NT2/D1 (cell line): Measurements from ENCODE around the gene POLR2E.

ENCODE experiments used
- YY1 ChIP-seq: IDR thresholded peaks from 2 replicates; pipeline ENCODE4 v1.6.1; 2011; ENCODE audit not compliant: insufficient read length, insufficient read depth
- ZNF274 ChIP-seq: IDR thresholded peaks from 2 replicates; pipeline ENCODE4 v1.6.1; 2011; ENCODE audit warnings: mild to moderate bottlenecking, low read depth, low read length

DNA sequence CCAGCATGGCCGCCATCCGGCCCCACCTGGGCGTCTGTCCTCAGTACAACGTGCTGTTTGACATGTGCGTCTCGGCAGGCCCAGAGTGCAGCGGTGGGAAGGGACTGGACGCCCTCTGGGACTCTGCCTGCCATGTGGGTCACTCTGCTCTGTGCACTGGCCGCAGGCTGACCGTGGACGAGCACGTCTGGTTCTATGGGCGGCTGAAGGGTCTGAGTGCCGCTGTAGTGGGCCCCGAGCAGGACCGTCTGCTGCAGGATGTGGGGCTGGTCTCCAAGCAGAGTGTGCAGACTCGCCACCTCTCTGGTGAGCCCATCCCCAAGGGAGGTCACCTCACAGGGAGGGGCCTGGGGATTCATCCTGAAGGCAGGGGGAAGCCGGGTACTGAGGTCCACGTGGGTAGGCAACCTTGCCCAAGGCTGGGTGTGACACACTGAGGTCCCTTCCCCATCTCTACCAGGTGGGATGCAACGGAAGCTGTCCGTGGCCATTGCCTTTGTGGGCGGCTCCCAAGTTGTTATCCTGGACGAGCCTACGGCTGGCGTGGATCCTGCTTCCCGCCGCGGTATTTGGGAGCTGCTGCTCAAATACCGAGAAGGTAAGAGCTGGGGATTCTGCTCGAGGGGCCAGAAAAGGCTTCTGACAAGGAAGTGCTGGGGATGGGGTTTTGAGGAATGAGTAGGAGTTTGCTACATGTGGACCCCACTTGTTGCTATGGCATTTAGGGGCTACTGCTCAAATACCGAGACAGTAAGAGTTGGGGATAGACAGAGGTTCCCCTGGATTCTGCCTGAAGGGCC lies 44.0 kb downstream of the POLR2E start:
- no peak for TF ChIP-seq ZNF274
- TF ChIP-seq YY1, result no peak
